Activated CD4-positive, CD25-positive, alpha-beta regulatory T cell (primary cell): ENCODE results near the gene DALRD3.
A peak's percentile ranks its signal among the peaks of the same experiment; 100 is the strongest.
"Not testable (repeated sequence)": the region's sequence is repeated elsewhere in the genome, so short reads cannot be mapped to it uniquely, and the experiment has no call there.

Experiments used
- DNase-seq, 4 experiments: peaks; one replicate each; lab custom pipeline; 2025; lab: John Stamatoyannopoulos, UW

The DALRD3 gene

GRCh38 chr3:49021213-49021812, 2.9 kb upstream of the DALRD3 start:
- DNase-seq, result peak; percentile 96 to 97 (median 97)

- DNase-seq, result no peak
Measured at GRCh38 chr3:49020330-49021212, 2.2 kb upstream of the DALRD3 start.

- DNase-seq, result no peak
Measured at GRCh38 chr3:49019941-49020329, 1.6 kb upstream of the DALRD3 start.

- DNase-seq, result no peak
Measured at GRCh38 chr3:49018707-49019006, 277 bp upstream of the DALRD3 start.

- DNase-seq, result no peak
Measured at GRCh38 chr3:49017229-49017970, 980 bp downstream of the DALRD3 start.

- no peak for DNase-seq
Measured at GRCh38 chr3:49016414-49017228, 1.8 kb downstream of the DALRD3 start.

GRCh38 chr3:49015765-49016164, 2.6 kb downstream of the DALRD3 start:
- no peak for DNase-seq

GRCh38 chr3:49015072-49015471, 3.3 kb downstream of the DALRD3 start:
- no peak for DNase-seq

GRCh38 chr3:49013738-49014660, 4.4 kb downstream of the DALRD3 start:
- peak in 3 of 4 experiments; percentile 21 to 37 (median 36) for DNase-seq

- DNase-seq, result no peak
Measured at GRCh38 chr3:49013113-49013737, 5.2 kb downstream of the DALRD3 start.

- no peak for DNase-seq
Measured at GRCh38 chr3:49012441-49013017, 5.9 kb downstream of the DALRD3 start.

GRCh38 chr3:49009396-49009795, 9.0 kb downstream of the DALRD3 start:
- DNase-seq, result no peak

- not testable (repeated sequence) for DNase-seq
Measured at GRCh38 chr3:49008627-49009026, 9.8 kb downstream of the DALRD3 start.

GRCh38 chr3:49007771-49008528, 10.4 kb downstream of the DALRD3 start:
- DNase-seq, result peak; percentile 69 to 79 (median 76)

GRCh38 chr3:49007068-49007770, 11.2 kb downstream of the DALRD3 start, which contains the start of gene WDR6:
Gene WDR6 (plus strand): TSS chr3:49007391. CDS start chr3:49007432, 41 bp downstream.
- DNase-seq, result peak; percentile 91 to 95 (median 94)

GRCh38 chr3:49006408-49007067, 11.8 kb downstream of the DALRD3 start:
- DNase-seq, result no peak

- no peak for DNase-seq
Measured at GRCh38 chr3:49005998-49006397, 12.4 kb downstream of the DALRD3 start.

GRCh38 chr3:49005303-49005680, 13.1 kb downstream of the DALRD3 start:
- no peak for DNase-seq
